ENCODE results near the gene KRT85.

Gene KRT85

DNA sequence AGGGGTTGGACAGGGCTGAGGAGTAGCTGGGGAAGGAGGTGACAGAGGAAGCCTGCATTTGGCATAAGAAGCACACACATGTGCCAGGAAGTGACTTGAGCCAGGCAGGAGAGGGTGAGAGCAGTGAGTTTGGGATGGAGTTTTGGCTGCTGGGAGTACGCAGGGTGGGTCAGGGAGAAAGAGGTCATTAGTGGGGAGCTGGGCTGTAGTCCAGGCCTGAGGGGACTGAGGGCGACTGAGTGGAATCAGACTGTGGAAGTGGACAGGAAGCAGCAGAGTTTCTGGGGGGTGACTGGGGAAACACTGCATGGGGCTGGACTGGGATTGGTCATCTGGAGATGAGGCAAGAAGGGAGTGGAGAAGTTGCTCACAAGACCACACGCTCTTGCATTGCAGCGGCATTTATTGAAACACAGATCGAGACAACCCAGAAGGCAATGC is 7.6 kb downstream of the KRT85 start:
- no peaks in the 10 kb centered on the region for H3K36me3 ChIP-seq (replicated peaks; ENCODE audit: insufficient read depth, low read length)
- H4K20me1 ChIP-seq (ENCODE audit: insufficient read depth, low read length) = no peaks in the 10 kb centered on the region
- no peaks in the 10 kb centered on the region for H3F3A ChIP-seq (ENCODE audit: insufficient read depth, low read length)
- no peak overlapping the region for H3K4me2 ChIP-seq (ENCODE audit: low read depth, low read length)
- H3K4me3 ChIP-seq (ENCODE audit: low read length) = no peak overlapping the region
- H3K27ac ChIP-seq (ENCODE audit: low read length) = no peak overlapping the region
- H3K9ac ChIP-seq (ENCODE audit: low read length) = no peak overlapping the region
- H3K27me3 ChIP-seq (replicated peaks; ENCODE audit: insufficient read depth, low read length) = peaks cover 88% of the 10 kb centered on the region
- no peak overlapping the region for H2AFZ ChIP-seq (ENCODE audit: low read length)
- no peaks in the 10 kb centered on the region for H3K79me2 ChIP-seq (ENCODE audit: low read length)
- H3K4me1 ChIP-seq (ENCODE audit: low read length) = peaks cover 6% of the 10 kb centered on the region; the same call in 1 of the 2 replicates
- DNase-seq = no peak
- TF ChIP-seq EZH2phosphoT487 (IDR thresholded peaks at IDR 0.05; ENCODE audit: low read length) = no peak
- no peaks in the 10 kb centered on the region for H3K9me2 ChIP-seq (replicated peaks; ENCODE audit: insufficient read depth, low read length)
- no peaks in the 10 kb centered on the region for H3K9me3 ChIP-seq (replicated peaks; ENCODE audit: insufficient read depth, low read length)

DNA sequence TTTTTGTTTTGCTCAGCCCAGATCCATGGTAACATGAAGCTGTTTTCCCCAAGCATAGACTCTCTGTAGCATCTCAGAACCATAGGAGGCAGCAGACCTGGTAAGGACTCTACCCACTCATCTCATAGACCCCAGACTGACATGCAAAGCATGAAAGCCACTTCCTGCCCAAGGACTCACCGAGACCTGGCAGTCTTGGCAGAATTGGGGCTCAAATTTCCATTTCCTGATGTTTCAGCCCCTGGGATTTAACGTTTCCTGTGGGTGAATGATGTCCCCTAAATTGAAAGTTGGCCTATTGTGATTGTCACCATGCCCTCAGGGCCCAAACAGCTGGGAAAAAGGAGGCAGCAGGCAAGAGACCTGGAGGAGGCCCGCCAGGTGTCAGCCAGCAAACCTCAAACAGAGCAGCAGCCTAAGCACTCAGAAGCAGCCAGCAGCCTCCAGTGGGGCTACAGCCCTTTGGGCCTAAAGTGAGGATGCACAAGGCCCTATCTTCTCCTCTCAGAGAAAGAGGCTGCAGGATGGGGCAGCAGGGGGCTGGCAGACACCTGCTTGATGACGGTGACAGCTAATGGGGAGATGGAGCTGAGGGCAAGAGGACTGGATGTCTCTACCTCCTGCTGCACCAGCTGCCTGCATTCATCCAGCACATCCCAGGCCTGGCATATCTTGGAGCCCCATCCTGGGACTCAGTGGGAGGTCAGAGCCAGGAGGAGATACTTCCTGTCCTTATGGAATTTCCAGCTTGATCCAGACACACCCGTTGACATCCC is 8.5 kb downstream of the KRT85 start:
- Histone ChIP-seq H3K4me2 (ENCODE audit: low read depth, low read length) (no peak overlapping the region), H3K4me1 (ENCODE audit: low read length) (peaks cover 6% of the 10 kb centered on the region; the same call in 1 of the 2 replicates), H3K27me3 (replicated peaks; ENCODE audit: insufficient read depth, low read length) (peaks cover 88% of the 10 kb centered on the region), H3K9me3 (replicated peaks; ENCODE audit: insufficient read depth, low read length) (no peaks in the 10 kb centered on the region), H4K20me1 (ENCODE audit: insufficient read depth, low read length) (no peaks in the 10 kb centered on the region), H3K4me3 (ENCODE audit: low read length) (no peak overlapping the region), H3K79me2 (ENCODE audit: low read length) (no peaks in the 10 kb centered on the region), H3K9ac (ENCODE audit: low read length) (no peak overlapping the region), H2AFZ (ENCODE audit: low read length) (no peak overlapping the region), H3F3A (ENCODE audit: insufficient read depth, low read length) (no peaks in the 10 kb centered on the region), H3K9me2 (replicated peaks; ENCODE audit: insufficient read depth, low read length) (no peaks in the 10 kb centered on the region), H3K36me3 (replicated peaks; ENCODE audit: insufficient read depth, low read length) (no peaks in the 10 kb centered on the region), H3K27ac (ENCODE audit: low read length) (no peak overlapping the region)
- no peak for TF ChIP-seq EZH2phosphoT487 (IDR thresholded peaks at IDR 0.05; ENCODE audit: low read length)
- TF ChIP-seq, protein P1, sequence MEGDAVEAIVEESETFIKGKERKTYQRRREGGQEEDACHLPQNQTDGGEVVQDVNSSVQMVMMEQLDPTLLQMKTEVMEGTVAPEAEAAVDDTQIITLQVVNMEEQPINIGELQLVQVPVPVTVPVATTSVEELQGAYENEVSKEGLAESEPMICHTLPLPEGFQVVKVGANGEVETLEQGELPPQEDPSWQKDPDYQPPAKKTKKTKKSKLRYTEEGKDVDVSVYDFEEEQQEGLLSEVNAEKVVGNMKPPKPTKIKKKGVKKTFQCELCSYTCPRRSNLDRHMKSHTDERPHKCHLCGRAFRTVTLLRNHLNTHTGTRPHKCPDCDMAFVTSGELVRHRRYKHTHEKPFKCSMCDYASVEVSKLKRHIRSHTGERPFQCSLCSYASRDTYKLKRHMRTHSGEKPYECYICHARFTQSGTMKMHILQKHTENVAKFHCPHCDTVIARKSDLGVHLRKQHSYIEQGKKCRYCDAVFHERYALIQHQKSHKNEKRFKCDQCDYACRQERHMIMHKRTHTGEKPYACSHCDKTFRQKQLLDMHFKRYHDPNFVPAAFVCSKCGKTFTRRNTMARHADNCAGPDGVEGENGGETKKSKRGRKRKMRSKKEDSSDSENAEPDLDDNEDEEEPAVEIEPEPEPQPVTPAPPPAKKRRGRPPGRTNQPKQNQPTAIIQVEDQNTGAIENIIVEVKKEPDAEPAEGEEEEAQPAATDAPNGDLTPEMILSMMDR (IDR thresholded peaks at IDR 0.05; ENCODE audit: low read length) = no peak
- TF ChIP-seq EZH2 (optimal IDR thresholded peaks at IDR 0.05; ENCODE audit: low read depth, low read length) = no peak
- peak; percentile 58 for DNase-seq

DNA sequence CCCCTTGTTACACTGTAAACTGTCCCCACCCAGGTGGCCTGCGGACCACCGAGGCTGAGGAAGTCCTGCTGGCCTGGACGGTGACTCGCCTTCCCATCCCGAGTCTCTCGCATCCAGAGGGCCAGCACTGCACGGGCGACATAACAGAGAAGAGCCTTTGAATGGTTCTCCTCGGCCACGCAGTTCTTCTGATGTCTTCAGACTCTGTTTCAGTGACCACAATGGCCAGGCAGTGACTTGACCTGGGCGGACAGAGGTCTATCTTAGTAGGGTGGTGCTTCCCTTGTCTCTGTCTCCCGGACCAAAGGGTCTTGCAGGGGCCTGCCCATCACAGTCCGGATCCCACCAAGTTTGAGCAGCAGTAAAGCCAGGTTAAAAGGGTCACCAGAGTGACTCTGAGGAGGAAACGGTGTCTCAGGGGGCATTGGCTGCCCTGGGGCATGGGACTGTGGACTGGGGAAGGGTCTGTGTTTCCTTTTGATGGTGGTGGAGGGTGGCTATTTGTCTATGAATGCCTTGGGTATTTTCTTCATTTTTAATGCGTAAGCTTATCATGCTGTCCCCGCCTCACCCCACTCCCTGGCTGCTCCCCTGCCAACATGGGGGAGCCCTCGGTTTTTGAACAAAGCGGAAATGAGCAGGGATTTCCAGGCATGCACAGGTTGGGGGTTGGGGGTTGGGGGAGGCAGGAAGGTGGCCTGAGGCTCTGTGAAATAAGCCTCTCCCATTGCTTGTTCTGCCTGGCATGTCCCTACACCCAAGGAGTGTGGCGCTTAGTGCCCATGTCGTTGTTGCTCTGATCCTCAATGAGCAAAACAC is 10.3 kb downstream of the KRT85 start:
- Histone ChIP-seq H3K9me3 (replicated peaks; ENCODE audit: insufficient read depth, low read length) (no peaks in the 10 kb centered on the region), H3F3A (ENCODE audit: insufficient read depth, low read length) (no peaks in the 10 kb centered on the region), H3K4me2 (ENCODE audit: low read depth, low read length) (no peak overlapping the region), H3K4me1 (ENCODE audit: low read length) (peaks cover 6% of the 10 kb centered on the region; the same call in 1 of the 2 replicates), H3K27ac (ENCODE audit: low read length) (no peak overlapping the region), H3K27me3 (replicated peaks; ENCODE audit: insufficient read depth, low read length) (peaks cover 88% of the 10 kb centered on the region), H2AFZ (ENCODE audit: low read length) (no peak overlapping the region), H4K20me1 (ENCODE audit: insufficient read depth, low read length) (no peaks in the 10 kb centered on the region), H3K4me3 (ENCODE audit: low read length) (no peak overlapping the region), H3K79me2 (ENCODE audit: low read length) (no peaks in the 10 kb centered on the region), H3K36me3 (replicated peaks; ENCODE audit: insufficient read depth, low read length) (no peaks in the 10 kb centered on the region), H3K9me2 (replicated peaks; ENCODE audit: insufficient read depth, low read length) (no peaks in the 10 kb centered on the region), H3K9ac (ENCODE audit: low read length) (no peak overlapping the region)
- no peak for DNase-seq
- TF ChIP-seq EZH2 (optimal IDR thresholded peaks at IDR 0.05; ENCODE audit: low read depth, low read length) (no peak), EZH2phosphoT487 (IDR thresholded peaks at IDR 0.05; ENCODE audit: low read length) (no peak)
- TF ChIP-seq, protein P1 (IDR thresholded peaks at IDR 0.05; ENCODE audit: low read length) = no peak
